Hematopoietic multipotent progenitor cell treated with erythropoietin and hydrocortisone succinate and interleukin-3 and kit ligand, for 15 days (in vitro differentiated cells): ENCODE measurements around the gene WDR20.
A peak's percentile ranks its signal among the peaks of the same experiment; 100 is the strongest.

ENCODE experiments used
- DNase-seq: peaks from one replicate; pipeline ENCODE4 v3.0.0-alpha.2; 2015; ENCODE audit warnings: low spot score

The WDR20 gene

DNA sequence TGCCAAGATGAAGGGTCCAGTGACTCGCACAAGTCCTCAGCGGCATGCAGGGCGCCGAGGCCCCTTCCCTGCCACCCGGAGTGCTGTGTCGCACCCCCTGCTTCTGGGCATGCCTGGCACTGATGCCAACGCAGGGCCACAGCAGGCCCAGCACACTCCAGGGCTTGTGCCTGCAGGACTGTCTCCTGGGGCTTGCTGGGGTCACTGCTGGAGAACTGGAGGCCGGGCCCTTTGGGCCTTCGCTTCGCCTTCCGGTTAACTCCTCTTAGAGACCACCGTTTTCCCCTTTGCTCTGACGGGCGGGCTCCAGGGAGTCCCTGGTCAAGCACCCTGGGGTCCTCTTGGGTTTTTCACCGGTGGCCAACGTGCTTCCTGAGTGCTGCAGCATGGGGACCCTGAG lies 79.6 kb downstream of the WDR20 start:
- DNase-seq, result no peak

DNA sequence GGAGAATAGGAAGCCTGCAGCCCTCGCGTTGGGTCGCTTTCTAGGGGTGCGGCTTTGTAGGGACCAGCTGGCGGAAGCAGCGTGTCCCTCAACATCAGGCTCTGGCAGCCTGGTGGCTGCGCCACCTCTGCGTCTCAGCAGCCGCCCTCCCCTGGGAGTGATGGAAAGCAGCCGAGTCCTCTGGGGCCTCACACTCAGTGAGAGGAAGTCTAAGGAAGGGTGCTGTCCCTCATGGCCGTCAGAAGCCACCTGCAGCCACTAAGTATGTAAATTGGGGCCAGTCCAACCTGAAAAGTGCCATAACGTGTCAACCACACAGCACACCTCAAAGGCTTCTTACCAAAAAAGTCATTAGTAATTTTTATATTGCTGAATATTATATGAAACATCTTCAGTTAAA lies 80.3 kb downstream of the WDR20 start:
- DNase-seq, result no peak

DNA sequence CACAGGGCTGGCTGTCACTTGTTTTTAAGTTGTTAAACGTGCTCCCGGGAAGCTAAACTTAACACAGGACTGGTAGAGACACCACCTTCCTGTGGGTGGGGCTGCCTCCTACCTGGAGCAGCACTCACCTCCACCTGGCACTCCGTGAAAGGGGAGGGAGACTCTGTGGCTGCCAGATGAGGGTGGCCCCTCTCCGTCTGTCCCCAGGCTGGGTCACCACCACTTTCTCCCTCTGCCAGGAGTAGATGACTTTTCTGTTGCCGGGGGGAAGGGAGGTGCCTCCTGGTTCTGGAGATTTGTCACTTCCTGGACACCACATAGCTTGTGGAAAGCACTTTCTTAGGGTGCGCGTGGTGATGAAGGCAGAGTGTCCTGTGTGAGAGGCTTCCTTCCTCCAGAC lies 81.3 kb downstream of the WDR20 start:
- no peak for DNase-seq

DNA sequence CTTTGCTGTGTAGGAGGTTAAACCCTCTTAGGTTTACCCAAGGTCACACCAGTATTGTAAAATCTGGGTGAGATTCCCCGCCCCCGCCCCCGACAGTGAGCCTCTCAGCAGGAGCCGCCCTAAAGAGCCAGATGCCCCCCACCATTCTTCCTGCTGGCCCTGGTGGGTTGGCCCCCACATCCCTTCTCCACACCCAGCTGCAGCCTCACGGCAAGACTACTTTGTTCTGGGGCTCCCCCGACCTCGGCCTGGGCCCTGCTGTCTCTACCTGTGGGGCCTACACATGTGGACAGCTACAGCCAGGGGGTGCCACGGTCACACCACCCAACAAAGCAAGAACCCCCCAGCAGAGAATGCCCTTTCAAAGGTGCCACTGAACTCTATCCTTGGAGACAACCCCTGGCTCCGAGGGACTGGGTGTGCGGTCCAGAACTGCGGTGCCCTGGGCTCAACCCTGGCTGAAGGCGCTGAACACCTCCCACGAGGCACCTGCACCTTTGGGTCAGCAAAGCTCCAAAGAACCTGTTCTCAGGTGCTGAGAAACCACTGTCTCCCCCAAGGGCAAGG lies 82.4 kb downstream of the WDR20 start:
- DNase-seq, result no peak

DNA sequence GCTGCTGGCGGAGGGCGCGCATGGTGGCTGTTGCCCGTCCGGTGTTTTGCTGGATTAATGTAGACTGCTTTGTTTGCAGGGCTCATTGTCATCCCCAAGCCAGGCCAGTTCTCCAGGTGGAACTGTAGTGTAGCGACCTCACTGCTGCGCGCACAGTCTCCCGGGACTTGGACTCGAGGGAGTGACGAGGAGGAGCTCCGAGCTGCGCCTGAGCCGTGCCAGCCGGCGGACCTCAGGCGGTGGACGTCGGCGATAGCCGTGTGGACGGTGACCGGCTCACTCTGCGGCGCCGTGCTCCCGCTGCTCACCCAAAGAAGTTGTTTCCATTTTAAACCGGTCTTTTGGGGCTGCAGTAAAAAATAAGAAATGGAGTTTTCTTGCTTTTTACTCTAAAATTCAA lies 83.1 kb downstream of the WDR20 start:
- DNase-seq, result no peak

DNA sequence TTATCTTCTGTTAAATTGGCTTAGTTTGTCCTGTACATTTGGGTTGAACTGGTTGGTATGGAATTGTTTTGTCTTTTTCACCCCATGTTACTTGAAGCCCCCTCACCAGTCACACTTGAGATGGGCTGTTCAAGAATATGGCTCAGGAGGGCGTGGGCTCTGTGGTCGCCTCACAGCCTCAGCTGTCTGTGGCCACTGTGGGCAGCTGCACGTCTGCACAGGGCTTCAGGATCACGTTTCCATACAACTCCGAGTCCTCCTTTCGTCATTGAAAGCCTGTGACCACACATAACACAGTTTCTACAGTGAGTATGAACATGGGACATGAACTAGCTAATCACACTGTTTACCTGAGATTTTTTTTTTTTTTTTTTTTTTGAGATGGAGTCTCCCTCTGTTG lies 84.0 kb downstream of the WDR20 start:
- DNase-seq, result no peak

DNA sequence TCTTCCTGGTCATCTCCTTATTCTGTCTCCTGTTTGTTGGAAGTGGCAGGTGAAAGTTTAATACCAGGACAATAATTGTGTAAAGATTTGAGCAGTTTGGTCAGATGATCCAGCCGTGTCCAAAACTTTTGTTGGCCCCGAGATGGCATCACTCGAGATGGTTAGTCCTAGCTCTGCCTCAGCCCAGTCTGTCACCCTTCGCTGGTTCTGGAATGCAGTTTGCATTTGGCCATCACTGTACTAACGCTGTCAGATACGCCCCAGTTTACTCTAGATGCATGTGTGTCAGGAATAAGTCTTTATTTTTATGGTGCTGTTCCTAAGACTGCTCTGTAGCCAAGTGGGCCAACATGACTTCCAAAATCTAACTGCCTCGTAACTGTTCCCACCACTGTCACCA lies 85.7 kb downstream of the WDR20 start:
- no peak for DNase-seq

DNA sequence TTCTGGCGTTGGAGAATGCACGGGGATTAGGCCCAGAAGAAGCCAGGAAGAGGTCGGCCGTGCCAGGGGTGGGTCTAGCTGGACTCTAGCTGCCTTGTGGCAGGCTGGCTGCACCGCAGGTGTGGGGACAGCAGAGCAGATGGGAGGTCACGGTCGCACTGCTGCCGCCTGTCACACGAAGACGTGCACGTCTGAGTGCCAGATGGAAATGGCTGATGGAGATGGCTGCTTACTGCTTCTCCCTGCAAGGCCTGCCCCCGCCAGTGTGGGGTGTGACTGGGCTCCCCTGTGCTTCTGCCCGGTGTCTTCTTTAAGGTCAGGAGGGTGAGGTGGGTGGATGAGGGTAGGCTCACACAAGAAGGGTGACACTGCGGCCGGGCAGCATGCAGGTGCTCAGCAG lies 86.2 kb downstream of the WDR20 start:
- no peak for DNase-seq

DNA sequence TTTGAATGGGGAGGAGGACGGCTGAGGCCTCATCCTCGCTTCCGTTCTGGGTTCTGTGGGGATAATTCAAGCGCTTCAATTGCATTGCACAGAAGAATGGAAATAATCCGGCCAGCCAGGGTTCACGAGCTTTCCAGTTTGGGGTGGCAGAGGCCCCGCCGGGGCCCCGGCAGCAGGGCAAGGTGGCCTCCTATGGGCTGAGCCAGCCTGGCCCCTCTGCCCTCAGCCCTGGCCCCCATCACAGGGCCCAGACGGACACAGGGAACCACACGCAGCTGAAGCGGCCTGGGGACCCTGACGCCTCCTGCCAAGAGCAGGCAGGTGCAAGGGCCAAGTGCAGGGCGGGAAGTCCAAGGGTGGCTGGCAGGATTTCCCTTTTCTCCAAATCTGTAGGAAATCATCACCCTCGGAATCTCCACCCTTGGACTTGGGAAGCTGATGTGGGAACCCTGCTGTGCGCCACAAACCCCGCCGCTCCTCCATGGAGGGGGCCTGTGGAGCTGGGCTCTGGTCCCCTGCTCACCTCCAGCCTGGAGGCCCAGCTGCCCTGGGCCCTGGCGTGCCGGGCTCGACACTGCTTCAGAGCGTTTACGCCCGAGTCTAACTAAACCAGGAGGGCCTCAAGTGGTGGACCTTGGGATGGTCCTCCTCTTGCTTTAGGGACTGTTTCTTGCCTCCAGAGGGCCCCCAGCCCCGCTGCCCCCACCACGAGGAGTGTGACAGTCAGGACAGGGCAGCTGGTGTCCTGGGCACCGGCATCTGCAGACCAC lies 86.8 kb downstream of the WDR20 start:
- DNase-seq, result no peak

DNA sequence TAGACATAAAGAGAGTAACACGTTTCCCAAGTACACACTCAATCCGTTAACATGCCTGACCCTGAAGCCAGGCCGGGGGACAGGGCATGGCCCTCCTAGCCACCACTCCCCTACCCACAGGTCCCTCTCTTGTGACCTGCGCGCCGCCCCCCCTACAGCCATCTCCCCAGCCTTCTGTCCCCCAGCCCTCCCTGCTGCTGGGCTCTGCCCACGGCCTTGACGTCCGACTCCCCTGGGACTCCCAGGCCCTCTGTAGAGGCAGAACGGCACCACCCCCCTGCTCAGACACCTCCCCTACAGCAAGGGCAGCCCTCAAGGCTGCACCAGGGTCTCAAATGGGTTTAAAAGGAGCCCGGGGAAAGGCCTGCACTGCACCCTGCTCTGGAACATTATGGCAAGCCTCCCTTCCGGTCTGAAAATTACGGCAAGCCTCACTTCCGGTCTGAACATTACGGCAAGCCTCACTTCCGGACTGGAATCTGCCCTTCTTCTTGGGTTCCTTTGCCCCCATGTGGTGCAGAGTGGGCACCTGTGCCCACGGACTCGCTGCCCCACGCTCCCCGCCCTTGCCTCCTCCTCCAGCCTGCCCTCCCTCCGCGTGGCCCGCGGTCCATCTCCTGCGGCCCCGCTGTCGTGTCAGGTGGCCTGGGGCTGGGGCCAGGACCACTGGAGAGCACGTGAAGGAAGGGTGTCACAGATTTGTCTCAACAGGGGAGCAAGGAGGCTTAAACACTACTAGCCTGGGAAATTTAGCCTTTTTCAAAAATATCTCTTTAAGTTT lies 87.7 kb downstream of the WDR20 start:
- no peak for DNase-seq

DNA sequence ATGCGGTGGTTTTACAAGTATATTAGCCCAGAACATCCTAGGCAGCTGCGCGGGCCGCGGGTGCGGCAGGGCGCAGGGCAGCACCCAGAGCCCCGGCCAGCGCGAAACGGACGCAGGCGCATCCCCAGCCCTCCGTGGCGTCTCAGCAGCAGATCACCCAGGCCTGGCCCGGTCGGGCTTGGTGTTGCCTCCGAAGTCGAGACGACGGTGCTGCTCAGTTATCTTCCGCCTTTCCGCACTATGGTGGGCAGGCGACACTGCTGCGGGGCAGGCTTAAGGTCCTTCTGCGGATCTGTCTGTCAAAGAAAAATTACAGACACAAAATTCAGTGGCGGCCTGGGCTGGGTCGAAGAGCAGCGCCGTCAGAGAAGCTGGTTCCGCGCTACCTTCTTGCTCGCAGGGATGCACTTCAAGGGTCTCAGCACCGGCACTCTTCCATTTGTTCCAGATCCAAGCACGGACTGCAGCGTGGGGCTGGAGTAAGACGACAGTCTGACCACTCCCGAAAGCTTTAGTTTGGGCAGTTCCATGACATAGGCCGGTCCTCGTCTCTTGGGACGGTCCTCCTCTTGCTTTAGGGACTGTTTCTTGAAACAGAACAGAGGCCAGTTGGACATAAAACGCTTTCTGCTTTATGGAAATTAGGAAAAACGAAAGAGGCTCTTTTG lies 89.5 kb downstream of the WDR20 start:
- DNase-seq, result no peak

DNA sequence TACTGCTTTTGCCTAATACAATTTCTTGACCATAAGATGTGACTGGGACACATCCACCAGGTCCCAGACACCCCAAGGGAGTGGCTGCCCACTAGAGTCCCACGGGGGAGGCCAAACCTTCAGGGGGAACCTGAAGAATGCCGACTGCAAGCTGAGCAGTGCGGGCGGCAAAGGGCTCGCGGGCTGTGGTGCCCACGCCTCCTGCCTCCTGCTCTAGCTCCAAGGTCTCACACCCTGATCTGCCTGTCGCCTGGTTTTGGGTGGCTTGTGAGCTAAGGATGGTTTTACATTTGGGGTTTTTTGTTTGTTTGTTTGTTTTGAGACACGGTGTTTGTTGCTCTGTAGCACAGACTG lies 90.0 kb downstream of the WDR20 start:
- no peak for DNase-seq

DNA sequence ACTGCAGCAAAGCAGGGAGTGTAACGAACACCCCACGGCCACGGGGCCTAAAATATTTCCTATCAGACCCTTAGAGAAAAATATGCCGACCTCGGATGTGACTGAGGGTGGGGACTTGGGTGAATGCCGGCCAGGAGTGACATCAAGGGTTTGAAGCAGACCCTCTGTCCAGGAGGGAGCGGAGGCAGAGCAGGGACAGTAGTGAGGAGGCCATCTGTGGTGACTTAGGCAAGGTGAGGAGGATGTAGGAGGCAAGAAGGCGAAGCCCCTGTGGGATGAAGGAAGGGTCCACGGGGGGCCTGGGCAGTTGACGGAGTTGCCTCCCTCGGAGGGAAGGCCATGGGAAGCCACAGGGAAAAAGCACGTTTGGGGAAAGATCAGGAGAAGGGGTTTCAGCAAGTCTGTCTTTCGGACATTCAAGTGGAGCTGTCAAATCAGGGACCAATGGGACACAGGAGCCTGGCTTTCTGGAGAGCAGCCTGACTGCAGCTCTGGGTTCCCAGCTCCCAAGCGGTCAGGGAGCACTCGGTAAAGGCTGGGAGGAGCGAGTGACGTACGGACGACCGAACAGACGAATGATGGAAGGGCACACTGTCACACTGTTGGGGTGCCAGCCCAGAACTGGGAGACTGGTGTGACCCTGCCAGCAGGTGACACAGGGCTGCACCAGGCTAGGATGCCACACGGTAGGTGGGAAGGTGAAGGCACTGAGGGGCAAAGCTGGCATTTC lies 90.9 kb downstream of the WDR20 start:
- DNase-seq, result no peak

DNA sequence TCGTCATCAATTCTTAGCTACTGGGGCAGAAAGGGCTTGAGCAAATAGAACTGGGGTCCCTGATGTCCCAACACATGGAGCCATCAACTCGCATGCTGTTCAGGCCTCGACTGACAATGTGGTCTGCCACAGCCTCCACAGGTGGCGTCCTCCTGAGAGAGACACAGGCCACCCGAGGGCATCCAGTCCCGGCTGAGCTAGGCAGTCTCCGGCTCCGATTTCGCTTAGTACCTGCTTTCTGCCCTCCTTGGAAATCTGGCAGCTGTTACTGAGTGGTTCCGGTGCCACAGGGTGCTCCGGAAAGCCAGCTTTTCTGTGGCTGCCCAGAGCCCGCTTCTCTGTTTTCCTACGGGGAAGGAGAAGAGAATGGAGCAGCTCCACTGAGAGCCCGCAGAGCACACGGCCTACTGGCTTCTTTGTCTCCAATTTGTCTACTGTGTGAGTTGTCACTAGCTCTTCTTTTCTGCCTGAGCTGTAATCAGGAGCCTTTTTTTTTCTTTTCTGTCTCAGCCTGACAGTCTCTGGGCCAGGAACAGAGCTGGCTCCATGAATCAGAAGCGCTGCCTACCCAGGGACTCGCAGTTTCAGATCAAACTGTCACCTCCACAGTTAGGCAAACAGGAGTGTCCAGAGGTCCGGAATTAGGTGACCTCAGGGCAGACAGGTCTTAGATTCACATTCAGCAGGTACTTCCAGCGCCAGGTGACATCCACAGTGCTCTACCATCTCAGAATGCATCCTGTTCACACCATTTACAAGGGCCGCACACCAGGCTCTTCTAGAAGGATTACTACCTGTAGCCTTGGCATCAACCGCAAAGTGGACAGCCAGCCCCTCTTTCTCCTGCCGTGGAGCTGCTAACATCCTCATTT lies 92.0 kb downstream of the WDR20 start:
- DNase-seq, result no peak

DNA sequence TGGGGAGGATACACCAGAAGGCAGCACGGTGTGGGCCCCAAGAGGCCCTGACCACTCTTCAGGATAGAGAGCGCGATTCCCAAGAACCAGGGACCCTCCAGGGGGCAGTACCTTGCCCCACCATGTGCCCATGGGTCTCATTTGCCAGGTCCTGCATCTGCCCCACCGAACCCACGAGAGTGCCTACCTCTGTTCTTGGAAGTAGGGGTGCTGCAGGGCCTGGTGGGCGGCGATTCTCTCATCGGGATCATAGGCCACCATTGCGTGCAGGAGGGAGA lies 92.6 kb downstream of the WDR20 start:
- no peak for DNase-seq

DNA sequence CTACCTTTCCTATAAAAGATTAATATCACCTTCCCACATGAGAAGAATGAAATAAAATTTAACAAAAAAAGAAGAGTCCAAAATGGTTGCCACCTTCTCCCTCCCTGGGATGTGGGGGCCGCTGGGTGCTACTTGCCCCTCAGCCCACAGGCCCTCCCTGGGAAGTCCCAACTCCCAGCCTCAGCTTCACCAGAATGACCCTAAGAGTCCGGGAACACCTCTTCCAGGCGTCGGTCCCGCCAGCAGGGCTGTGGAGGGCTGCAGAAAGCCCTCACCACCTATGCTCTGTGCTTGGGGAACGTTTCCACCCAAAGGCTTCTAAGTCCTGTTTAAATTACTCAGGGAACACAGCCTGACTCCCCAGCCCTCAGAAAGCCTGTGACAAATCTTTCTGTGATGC lies 93.4 kb downstream of the WDR20 start:
- DNase-seq, result no peak

DNA sequence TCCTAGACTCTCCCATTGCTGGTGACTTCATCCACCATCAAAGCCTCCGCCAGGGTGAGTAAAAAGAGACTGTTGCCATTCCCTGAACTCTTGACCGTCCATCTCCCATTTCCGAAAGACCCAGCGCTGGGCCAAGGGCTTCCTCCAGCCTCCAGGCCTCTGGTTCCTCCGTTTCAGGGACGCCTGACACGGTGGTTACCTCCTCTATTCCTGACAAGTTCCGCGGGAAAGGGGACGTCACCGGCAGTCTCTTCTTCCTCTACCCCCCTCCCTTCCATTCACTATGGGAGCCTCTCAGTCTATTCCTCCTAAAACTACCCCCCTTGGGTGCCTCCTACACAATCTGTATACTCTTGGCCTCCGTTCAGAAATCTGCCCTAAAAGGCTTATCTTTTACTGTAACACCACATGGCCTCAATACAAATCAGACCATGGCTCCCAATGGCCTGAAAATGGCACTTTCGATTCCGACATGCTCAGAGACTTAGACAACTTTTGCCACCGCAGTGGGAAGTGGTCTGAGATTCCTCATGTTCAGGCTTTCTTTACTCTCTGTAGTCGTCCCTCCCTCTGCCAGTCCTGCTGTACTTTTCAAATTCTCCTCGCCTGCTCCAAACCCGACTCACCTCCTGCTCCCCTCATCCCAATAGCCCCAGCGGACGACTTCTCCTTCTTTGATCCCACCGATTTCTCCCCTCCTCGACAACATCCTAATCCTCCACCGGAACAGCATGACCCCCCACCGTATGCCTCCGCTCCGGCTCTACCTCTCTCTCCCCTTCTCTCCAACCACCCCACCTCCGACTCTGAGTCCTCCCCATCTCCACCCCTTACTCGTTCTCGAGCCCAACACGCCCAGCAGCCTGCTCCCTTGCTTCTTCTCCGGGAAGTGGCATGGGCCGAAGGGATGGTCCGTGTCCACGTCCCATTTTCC lies 94.9 kb downstream of the WDR20 start:
- peak; percentile 13 for DNase-seq

DNA sequence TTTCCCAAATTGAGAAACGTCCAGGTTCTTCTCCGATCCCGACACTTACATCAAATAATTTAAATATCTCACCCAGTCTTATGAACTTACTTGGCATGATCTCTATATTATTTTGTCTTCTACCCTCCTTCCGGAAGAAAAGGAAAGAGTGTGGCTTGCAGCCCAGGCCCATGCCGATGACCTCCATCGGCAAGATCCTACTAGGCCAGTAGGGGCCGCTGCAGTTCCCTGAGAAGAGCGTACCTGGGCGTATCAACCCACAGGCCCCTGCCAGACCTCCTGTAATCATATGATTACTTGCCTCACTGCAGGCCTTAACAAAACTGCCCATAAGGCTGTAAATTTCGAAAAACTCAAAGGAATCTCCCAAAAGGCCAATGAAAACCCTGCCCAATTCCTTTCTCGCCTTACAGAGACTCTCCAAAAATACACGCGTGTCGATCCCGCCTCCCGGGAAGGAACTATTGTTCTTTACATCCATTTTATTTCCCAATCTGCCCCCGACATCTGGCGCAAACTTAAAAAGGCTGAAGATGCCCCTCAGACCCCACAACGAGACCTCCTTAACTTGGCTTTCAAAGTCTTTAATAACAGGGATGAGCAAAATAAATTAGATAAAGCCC lies 95.7 kb downstream of the WDR20 start:
- peak; percentile 81 for DNase-seq

DNA sequence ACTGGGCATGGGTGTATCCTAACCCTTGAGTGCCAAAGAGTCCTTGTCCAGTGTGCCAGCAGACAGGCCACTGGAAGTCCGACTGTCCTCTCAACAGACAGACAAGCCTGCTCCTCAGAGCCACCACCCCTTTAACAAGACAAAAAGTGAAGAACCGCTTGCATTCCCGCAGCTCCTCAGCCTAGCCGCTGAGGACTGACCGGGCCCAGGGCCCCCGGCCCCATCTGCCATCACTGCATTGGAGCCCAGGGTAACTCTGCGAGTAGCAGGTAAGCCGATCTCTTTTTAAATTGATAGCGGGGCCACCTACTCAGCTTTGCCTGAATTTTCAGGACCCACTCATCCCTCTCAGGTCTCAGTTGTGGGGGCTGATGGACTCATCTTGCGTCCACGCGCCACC lies 96.3 kb downstream of the WDR20 start:
- no peak for DNase-seq

DNA sequence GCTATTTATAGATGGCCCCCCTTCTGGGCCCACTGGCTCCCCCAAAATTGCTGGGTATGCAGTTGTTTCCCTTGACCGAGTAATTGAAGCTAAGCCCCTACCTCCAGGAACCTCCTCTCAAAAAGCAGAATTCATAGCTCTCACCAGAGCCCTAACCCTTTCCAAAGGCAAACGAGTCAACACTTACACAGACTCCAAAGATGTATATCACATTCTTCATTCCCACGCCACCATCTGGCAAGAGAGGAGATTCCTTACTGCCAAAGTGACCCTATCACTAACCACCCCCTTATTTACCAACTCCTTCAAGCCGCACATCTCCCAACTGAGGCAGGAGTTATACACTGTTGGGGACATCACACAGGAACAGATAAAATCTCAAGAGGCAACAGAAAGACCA lies 98.4 kb downstream of the WDR20 start:
- DNase-seq, result no peak
